ENCODE measurements around the gene CIRBP. TPM values are rescaled to one million over a fixed set of nuclear protein-coding genes. Genes with fewer than 3 reads are reported as not detected.
A peak's percentile ranks its signal among the peaks of the same experiment; 100 is the strongest.

CIRBP gene
- total RNA-seq, 1 experiment from 2014 or later, result 141 TPM

GRCh38 chr19:1234051-1234954, 34.8 kb upstream of the CIRBP start:
- Histone ChIP-seq H3K4me2 (ENCODE audit: low read depth, low read length, poor library complexity, severe bottlenecking) (no peak overlapping the region), H3K9ac (ENCODE audit: low read length) (no peak overlapping the region), H3K79me2 (ENCODE audit: low read length) (peaks cover 5% of the 10 kb centered on the region; the same call in 1 of the 2 replicates), H4K20me1 (ENCODE audit: insufficient read depth, low read depth, low read length) (no peaks in the 10 kb centered on the region), H3K9me2 (replicated peaks; ENCODE audit: insufficient read depth, low read length) (no peaks in the 10 kb centered on the region), H3K27ac (ENCODE audit: low read length) (no peak overlapping the region), H3K4me1 (ENCODE audit: low read length) (peaks cover 21% of the 10 kb centered on the region), H3K4me3 (ENCODE audit: low read length) (no peak overlapping the region), H2AFZ (ENCODE audit: low read length) (no peak overlapping the region), H3K36me3 (ENCODE audit: insufficient read depth, low read length) (no peaks in the 10 kb centered on the region), H3K9me3 (ENCODE audit: low read length) (no peaks in the 10 kb centered on the region), H3K27me3 (ENCODE audit: low read length) (no peaks in the 10 kb centered on the region)
- no peak for DNase-seq

DNA sequence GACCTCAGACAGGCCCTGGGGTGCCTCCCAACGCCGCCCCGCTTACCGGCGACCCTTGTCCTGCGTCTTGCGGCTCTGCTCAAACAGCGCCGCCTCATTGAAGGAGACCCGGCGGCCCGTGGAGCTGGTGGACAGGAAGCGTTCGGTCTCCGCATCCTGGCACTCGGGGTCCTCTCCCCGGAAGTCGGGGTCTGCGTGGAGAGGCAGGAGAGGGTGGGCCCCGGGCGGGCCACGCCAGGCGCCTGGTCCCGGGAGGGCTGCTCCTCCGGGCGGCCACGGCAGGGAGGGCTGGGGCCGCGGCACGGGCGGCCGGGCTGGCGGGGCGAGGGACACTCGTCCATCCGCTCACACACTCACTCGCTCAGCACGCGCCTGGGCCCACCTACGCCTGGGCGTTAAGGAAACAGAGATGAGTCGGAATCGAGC, 34.2 kb upstream of the CIRBP start:
- Histone ChIP-seq H3K27me3 (ENCODE audit: low read length) (no peaks in the 10 kb centered on the region), H2AFZ (ENCODE audit: low read length) (no peak overlapping the region), H3K9me2 (replicated peaks; ENCODE audit: insufficient read depth, low read length) (no peaks in the 10 kb centered on the region), H3K79me2 (ENCODE audit: low read length) (peaks cover 5% of the 10 kb centered on the region; the same call in 1 of the 2 replicates), H3K9ac (ENCODE audit: low read length) (no peak overlapping the region), H3K4me1 (ENCODE audit: low read length) (peaks cover 28% of the 10 kb centered on the region), H3K4me3 (ENCODE audit: low read length) (no peak overlapping the region), H4K20me1 (ENCODE audit: insufficient read depth, low read depth, low read length) (no peaks in the 10 kb centered on the region), H3K4me2 (ENCODE audit: low read depth, low read length, poor library complexity, severe bottlenecking) (no peak overlapping the region), H3K36me3 (ENCODE audit: insufficient read depth, low read length) (no peaks in the 10 kb centered on the region), H3K27ac (ENCODE audit: low read length) (no peak overlapping the region), H3K9me3 (ENCODE audit: low read length) (no peaks in the 10 kb centered on the region)
- no peak for DNase-seq

- Histone ChIP-seq H3K4me1 (ENCODE audit: low read length) (peaks cover 30% of the 10 kb centered on the region), H3K9me2 (replicated peaks; ENCODE audit: insufficient read depth, low read length) (no peaks in the 10 kb centered on the region), H3K9me3 (ENCODE audit: low read length) (no peaks in the 10 kb centered on the region), H3K9ac (ENCODE audit: low read length) (no peak overlapping the region), H3K27me3 (ENCODE audit: low read length) (no peaks in the 10 kb centered on the region), H3K4me2 (ENCODE audit: low read depth, low read length, poor library complexity, severe bottlenecking) (no peak overlapping the region), H3K79me2 (ENCODE audit: low read length) (peaks cover 5% of the 10 kb centered on the region; the same call in 1 of the 2 replicates), H2AFZ (ENCODE audit: low read length) (no peak overlapping the region), H4K20me1 (ENCODE audit: insufficient read depth, low read depth, low read length) (no peaks in the 10 kb centered on the region), H3K4me3 (ENCODE audit: low read length) (no peak overlapping the region), H3K36me3 (ENCODE audit: insufficient read depth, low read length) (no peaks in the 10 kb centered on the region), H3K27ac (ENCODE audit: low read length) (no peak overlapping the region)
- no peak for DNase-seq
These were observed 33.2 kb upstream of the CIRBP start for GRCh38 chr19:1235625-1236538.

DNA sequence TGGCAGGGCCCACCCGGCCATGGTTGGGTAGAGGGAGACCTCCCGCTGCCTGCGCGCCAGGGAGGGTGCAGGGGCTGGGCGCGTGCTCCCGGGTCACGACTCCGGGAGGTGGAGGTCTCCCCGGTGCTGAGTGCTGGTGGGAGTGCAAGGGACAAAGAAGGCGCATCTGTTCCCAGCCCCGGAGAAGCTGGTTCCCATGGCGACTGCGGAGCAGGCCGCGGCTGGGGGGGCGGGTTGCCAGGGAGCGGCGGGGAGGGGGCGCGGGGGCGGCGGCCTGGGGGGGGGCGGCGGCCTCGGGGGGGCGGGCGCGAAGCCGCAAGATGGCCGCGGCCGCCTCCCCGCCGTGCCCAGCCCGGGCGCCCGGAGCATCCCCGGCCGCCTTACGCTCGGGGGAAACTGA, 32.6 kb upstream of the CIRBP start:
- no peaks in the 10 kb centered on the region for H3K9me2 ChIP-seq (replicated peaks; ENCODE audit: insufficient read depth, low read length)
- no peaks in the 10 kb centered on the region for H3K36me3 ChIP-seq (ENCODE audit: insufficient read depth, low read length)
- no peaks in the 10 kb centered on the region for H4K20me1 ChIP-seq (ENCODE audit: insufficient read depth, low read depth, low read length)
- no peaks in the 10 kb centered on the region for H3K27me3 ChIP-seq (ENCODE audit: low read length)
- peak overlapping the region; percentile 87 for H3K4me2 ChIP-seq (ENCODE audit: low read depth, low read length, poor library complexity, severe bottlenecking)
- no peak overlapping the region for H3K9ac ChIP-seq (ENCODE audit: low read length)
- peaks cover 35% of the 10 kb centered on the region for H3K4me1 ChIP-seq (ENCODE audit: low read length)
- no peak overlapping the region for H3K4me3 ChIP-seq (ENCODE audit: low read length)
- no peak overlapping the region for H3K27ac ChIP-seq (ENCODE audit: low read length)
- no peak for DNase-seq
- H3K9me3 ChIP-seq (ENCODE audit: low read length), result no peaks in the 10 kb centered on the region
- no peak overlapping the region for H2AFZ ChIP-seq (ENCODE audit: low read length)
- peaks cover 5% of the 10 kb centered on the region; the same call in 1 of the 2 replicates for H3K79me2 ChIP-seq (ENCODE audit: low read length)

GRCh38 chr19:1237027-1237659, 32.0 kb upstream of the CIRBP start:
- Histone ChIP-seq H3K4me3 (ENCODE audit: low read length) (peak overlapping the region; percentile 86), H3K4me2 (ENCODE audit: low read depth, low read length, poor library complexity, severe bottlenecking) (peak overlapping the region; percentile 87), H4K20me1 (ENCODE audit: insufficient read depth, low read depth, low read length) (0 out of 2 replicates have a peak, but pooled peaks cover 2% of the 10 kb centered on the region), H3K9me2 (replicated peaks; ENCODE audit: insufficient read depth, low read length) (no peaks in the 10 kb centered on the region), H3K9me3 (ENCODE audit: low read length) (no peaks in the 10 kb centered on the region), H3K9ac (ENCODE audit: low read length) (peak overlapping the region; percentile 82), H3K4me1 (ENCODE audit: low read length) (peaks cover 35% of the 10 kb centered on the region), H3K27ac (ENCODE audit: low read length) (no peak overlapping the region), H3K36me3 (ENCODE audit: insufficient read depth, low read length) (no peaks in the 10 kb centered on the region), H3K27me3 (ENCODE audit: low read length) (no peaks in the 10 kb centered on the region), H2AFZ (ENCODE audit: low read length) (no peak overlapping the region), H3K79me2 (ENCODE audit: low read length) (peaks cover 10% of the 10 kb centered on the region)
- DNase-seq, result no peak

GRCh38 chr19:1237754-1238368, 31.3 kb upstream of the CIRBP start, which contains the start of gene CBARP:
Gene CBARP (minus strand): TSS chr19:1238005. CDS start chr19:1236100, 1,905 bp downstream.
- peak within 1 kb of the TSS; percentile 87 for H3K9ac ChIP-seq (ENCODE audit: low read length)
- peaks cover 39% of the 10 kb centered on the region for H3K4me1 ChIP-seq (ENCODE audit: low read length)
- no peaks in the 10 kb centered on the region for H3K36me3 ChIP-seq (ENCODE audit: insufficient read depth, low read length)
- H3K27ac ChIP-seq (ENCODE audit: low read length), result peak within 1 kb of the TSS; percentile 70
- H2AFZ ChIP-seq (ENCODE audit: low read length), result peak within 1 kb of the TSS; percentile 29; the same call in 1 of the 2 replicates
- DNase-seq, result peak; percentile 85
- H4K20me1 ChIP-seq (ENCODE audit: insufficient read depth, low read depth, low read length), result 0 out of 2 replicates have a peak, but pooled peaks cover 2% of the 10 kb centered on the region
- peak within 1 kb of the TSS; percentile 94 for H3K4me2 ChIP-seq (ENCODE audit: low read depth, low read length, poor library complexity, severe bottlenecking)
- H3K79me2 ChIP-seq (ENCODE audit: low read length), result peaks cover 17% of the 10 kb centered on the region
- H3K4me3 ChIP-seq (ENCODE audit: low read length), result peak within 1 kb of the TSS; percentile 100
- no peaks in the 10 kb centered on the region for H3K27me3 ChIP-seq (ENCODE audit: low read length)
- no peaks in the 10 kb centered on the region for H3K9me3 ChIP-seq (ENCODE audit: low read length)
- no peaks in the 10 kb centered on the region for H3K9me2 ChIP-seq (replicated peaks; ENCODE audit: insufficient read depth, low read length)

- peak overlapping the region; percentile 100 for H3K4me3 ChIP-seq (ENCODE audit: low read length)
- H3K9ac ChIP-seq (ENCODE audit: low read length), result peak overlapping the region; percentile 87
- peak; percentile 63 for DNase-seq
- H3K36me3 ChIP-seq (ENCODE audit: insufficient read depth, low read length), result no peaks in the 10 kb centered on the region
- H4K20me1 ChIP-seq (ENCODE audit: insufficient read depth, low read depth, low read length), result 0 out of 2 replicates have a peak, but pooled peaks cover 2% of the 10 kb centered on the region
- no peaks in the 10 kb centered on the region for H3K9me3 ChIP-seq (ENCODE audit: low read length)
- H2AFZ ChIP-seq (ENCODE audit: low read length), result peak overlapping the region; percentile 29; the same call in 1 of the 2 replicates
- H3K4me2 ChIP-seq (ENCODE audit: low read depth, low read length, poor library complexity, severe bottlenecking), result peak overlapping the region; percentile 94
- H3K9me2 ChIP-seq (replicated peaks; ENCODE audit: insufficient read depth, low read length), result no peaks in the 10 kb centered on the region
- H3K4me1 ChIP-seq (ENCODE audit: low read length), result peaks cover 46% of the 10 kb centered on the region
- no peaks in the 10 kb centered on the region for H3K27me3 ChIP-seq (ENCODE audit: low read length)
- peak overlapping the region; percentile 70 for H3K27ac ChIP-seq (ENCODE audit: low read length)
- peaks cover 21% of the 10 kb centered on the region for H3K79me2 ChIP-seq (ENCODE audit: low read length)
These were observed 30.5 kb upstream of the CIRBP start for GRCh38 chr19:1238369-1239303.

All from Karpas-422 (cell line).